HG02571 (cell line): ENCODE results near the gene CTSS.

ENCODE experiments used
- ATAC-seq: cut with Tn5 transposase; IDR thresholded peaks from one replicate; pipeline ENCODE4 v1.9.1; 2021; ENCODE audit warnings: mild to moderate bottlenecking, moderate library complexity; ENCODE audit not compliant: unreplicated experiment

Gene CTSS

DNA sequence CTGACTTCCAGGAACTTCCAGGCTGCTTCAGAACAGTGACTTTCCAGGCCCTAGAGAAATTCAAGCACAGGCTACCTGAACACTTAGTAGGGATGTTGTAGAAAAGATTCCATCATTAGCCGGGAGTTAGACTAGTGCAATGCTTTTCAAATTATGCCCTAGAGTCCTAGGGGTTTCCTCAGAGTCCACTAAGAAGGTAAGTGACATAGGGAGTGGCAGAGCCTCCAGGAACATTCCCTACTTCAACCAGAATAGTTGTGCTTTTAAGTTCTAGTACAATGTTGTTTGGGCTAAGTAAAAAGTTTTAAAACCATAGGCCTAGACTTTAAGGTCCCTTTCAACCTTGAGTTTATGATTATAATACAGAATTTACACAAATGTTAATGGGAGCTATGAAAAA is 59.5 kb downstream of the CTSS start:
- no peak for ATAC-seq

GRCh38 chr1:150703427-150703826 is 62.2 kb downstream of the CTSS start:
- no peak for ATAC-seq

DNA sequence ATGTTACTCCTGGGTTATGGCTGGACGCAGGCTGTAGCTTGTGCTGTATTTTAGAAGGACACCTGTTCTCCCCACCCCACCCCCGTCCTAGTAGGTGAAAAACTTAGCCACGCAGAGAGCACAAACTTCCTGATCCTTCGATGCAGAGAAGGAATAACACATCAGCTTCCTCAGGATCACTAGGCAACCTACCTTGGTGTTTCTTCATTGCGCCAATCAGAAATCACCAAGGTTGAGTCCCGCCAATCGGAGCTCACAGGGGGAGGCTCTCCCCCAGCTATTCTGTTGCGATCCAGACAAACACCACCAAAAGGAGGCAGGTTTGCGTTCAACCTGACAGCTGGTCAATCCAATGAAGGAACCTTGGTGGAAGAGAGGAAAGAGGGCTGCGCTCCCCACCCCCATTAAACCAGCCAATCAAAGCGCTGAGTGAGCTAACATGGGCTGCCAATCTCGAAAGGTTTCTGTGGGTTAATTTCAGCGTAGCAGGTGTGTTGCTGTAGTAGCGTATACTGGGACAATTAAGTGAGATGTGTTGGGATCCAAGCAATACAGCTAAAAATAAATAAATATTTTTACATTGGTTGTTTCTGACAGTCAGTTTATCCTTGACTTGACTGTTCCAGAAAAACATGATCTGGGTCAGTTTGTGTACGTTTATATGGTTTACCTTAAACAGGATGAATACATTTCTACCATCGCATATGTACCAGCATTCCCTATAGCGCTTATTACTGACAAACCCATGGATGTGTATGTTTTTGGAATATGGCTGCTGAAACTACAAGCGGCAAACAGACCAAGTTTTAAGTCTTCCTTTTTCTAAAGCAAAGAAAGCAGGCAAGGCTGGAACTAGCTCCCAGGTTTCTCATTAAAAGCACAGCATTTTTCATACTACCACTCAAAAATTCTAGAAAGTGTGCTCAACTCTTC is 68.3 kb downstream of the CTSS start, which contains the start of gene GOLPH3L:
TSS of gene GOLPH3L (minus strand) at position 160 of the 933 bp plus-strand sequence. CDS start 2,316 bp downstream, outside the sequence.
- peak; percentile 98 for ATAC-seq

DNA sequence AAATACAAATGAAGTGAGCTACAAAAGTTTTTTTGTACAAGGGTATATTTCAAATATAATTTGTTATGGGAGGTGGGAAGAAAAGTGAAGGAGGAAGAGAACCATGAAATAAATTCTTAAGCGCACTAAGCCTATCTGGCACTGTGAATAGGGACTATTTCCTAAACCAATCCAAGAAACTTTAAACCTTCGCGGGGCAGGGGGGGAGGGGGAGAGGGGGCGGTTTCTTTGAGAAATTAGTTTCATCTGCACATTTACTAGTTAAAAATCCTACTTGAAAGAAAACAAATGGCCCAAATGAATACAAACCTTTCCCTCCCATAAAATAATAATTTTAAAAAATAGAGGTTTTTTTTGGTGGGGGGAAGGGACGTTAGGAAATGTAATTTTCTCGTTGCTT is 69.0 kb downstream of the CTSS start:
- ATAC-seq = no peak

DNA sequence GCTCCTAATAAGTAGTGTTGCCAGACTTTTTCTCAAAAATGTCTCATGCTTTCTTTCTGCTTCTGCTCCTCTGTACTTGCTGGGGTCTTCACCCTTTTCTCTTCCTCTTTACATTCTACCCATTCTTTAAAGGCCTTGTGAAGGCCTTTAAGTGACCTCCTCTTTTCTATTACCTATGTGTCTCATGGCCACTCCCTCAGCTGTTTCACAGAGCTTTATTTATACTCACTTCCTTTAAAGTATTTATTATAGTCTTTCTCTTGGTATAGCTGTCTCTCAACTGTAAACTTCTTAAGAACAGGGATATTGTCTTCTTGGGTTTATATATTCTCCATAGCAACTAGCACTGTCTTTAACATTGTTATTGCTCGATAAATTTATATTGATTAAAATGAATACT is 69.4 kb downstream of the CTSS start:
- no peak for ATAC-seq

DNA sequence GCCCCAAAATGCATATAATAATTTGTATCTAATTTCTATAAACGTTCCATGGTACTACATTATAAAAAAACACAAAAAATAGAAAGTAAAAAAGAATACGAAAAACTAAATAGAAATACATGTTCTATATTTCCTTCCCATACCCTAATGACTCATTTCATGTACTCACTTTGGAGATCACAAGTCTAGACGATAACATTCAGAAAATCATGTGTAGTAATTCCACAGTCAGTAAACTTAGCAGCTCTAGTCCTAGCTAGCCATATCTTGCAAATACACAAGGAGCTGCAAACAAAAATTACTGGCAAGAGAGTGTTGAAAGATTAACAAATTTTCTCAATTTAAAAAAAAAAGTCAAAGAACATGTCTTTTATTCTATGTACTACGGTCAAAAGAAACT is 70.0 kb downstream of the CTSS start:
- no peak for ATAC-seq

- ATAC-seq = no peak
Measured at GRCh38 chr1:150692720-150693119, 72.9 kb downstream of the CTSS start.

DNA sequence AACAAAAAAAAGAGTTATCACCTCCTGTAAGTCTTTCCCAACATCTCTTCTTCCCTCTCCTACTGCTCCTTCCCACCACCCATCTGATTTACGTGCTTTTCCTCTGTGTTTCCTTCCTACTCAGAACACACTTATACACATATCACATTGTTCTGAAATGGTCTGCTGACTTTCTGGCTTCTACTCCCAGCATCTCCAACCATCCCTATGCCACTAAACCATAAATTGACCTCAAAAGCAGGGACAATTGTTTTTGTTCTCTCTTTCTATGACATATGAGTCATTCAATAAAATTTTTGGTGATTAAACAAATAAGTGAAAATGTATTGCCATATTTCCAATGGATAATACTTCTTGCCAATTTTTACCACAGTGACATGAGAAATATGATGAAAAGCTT is 76.8 kb downstream of the CTSS start:
- ATAC-seq = no peak

- ATAC-seq = no peak
Measured at GRCh38 chr1:150686275-150686674, 79.3 kb downstream of the CTSS start.

GRCh38 chr1:150683914-150684313 is 81.7 kb downstream of the CTSS start:
- ATAC-seq = no peak
